Caco-2 (cell line): ENCODE results near the gene TYMP. TPM values are rescaled to one million over a fixed set of nuclear protein-coding genes. Genes with fewer than 3 reads are reported as not detected.

Experiments used
- BruUV-seq: library from RNA; stranded (reverse); fragments of 400-500 nt; replicated peaks from 2 replicates; lab custom pipeline; 2021; lab: Mats Ljungman, UMichigan
- CTCF ChIA-PET: fragments of 300-600 bp; sonication (Branson Sonifier 250); formaldehyde crosslinking; loops from one replicate; lab custom pipeline; 2022; ENCODE audit warnings: antibody characterized with exemption; lab: Charles Lee
- POLR2A ChIA-PET: fragments of 300-600 bp; sonication (Branson Sonifier 250); formaldehyde crosslinking; loops from one replicate; lab custom pipeline; 2022; ENCODE audit warnings: antibody characterized with exemption; lab: Charles Lee
- DNase-seq, 2 experiments: peaks; one replicate each; pipeline versions ENCODE4 v3.0.0 to v3.0.0-alpha.2; 2020 to 2022
- H3K27me3 ChIP-seq: replicated peaks from 2 replicates; pipeline ENCODE4 v1.6.0; 2011; ENCODE audit warnings: low read length; ENCODE audit not compliant: control insufficient read depth, insufficient read depth
- H3K36me3 ChIP-seq: 2 replicates; pipeline ENCODE4 v1.5.1; 2011; ENCODE audit warnings: low read length; ENCODE audit not compliant: control insufficient read depth, insufficient read depth
- H3K4me1 ChIP-seq: fragments of 250-450 bp; sonication (Bioruptor Pico); 2 replicates; pipeline ENCODE4 v1.5.1; 2020; ENCODE audit warnings: mild to moderate bottlenecking
- H3K4me3 ChIP-seq: 2 replicates; pipeline ENCODE4 v1.5.1; 2011; ENCODE audit warnings: low read depth, mild to moderate bottlenecking, control low read depth, low read length
- H3K9me3 ChIP-seq: fragments of 250-450 bp; sonication (Bioruptor Pico); 2 replicates; pipeline ENCODE4 v1.5.1; 2020; ENCODE audit warnings: mild to moderate bottlenecking, moderate library complexity
- H3K27ac Mint-ChIP-seq: one replicate; pipeline ENCODE4 v1.8.0; 2022; ENCODE audit warnings: mixed read lengths; ENCODE audit not compliant: unreplicated experiment
- H3K27me3 Mint-ChIP-seq: one replicate; pipeline ENCODE4 v1.8.0; 2022; ENCODE audit warnings: mixed read lengths; ENCODE audit not compliant: insufficient read depth, unreplicated experiment
- H3K36me3 Mint-ChIP-seq: one replicate; pipeline ENCODE4 v1.8.0; 2022; ENCODE audit warnings: mild to moderate bottlenecking, mixed read lengths; ENCODE audit not compliant: insufficient read depth, unreplicated experiment
- H3K4me1 Mint-ChIP-seq: one replicate; pipeline ENCODE4 v1.8.0; 2022; ENCODE audit warnings: low read depth, mixed read lengths; ENCODE audit not compliant: unreplicated experiment
- H3K4me3 Mint-ChIP-seq: one replicate; pipeline ENCODE4 v1.8.0; 2022; ENCODE audit warnings: mild to moderate bottlenecking, moderate library complexity, mixed read lengths; ENCODE audit not compliant: unreplicated experiment
- H3K9me3 Mint-ChIP-seq: one replicate; pipeline ENCODE4 v1.8.0; 2022; ENCODE audit warnings: mixed read lengths; ENCODE audit not compliant: unreplicated experiment
- intact Hi-C: fragments of 100-400 bp; cut with micrococcal nuclease; formaldehyde crosslinking; loops from one replicate; pipeline ENCODE4 v1.10.0; 2022; ENCODE audit not compliant: unreplicated experiment
- total RNA-seq: library from RNA; stranded (reverse); gene quantifications from 2 replicates; pipeline ENCODE4 v1.2.3, GENCODE V29; 2022
- TF ChIP-seq, protein P1 (sequence below), 2 experiments: fragments of 200-600 bp in 1 of 2; IDR thresholded peaks; 1 replicate in 1 of 2; 2 replicates in 1 of 2; pipeline versions ENCODE4 v1.5.1 to v1.8.0; 2011 to 2022; ENCODE audit warnings: antibody characterized with exemption in 1 of 2, control low read depth in 1 of 2, inconsistent platforms in 1 of 2, low read depth in 1 of 2, low read length in 1 of 2, mild to moderate bottlenecking in 1 of 2, moderate library complexity in 1 of 2; ENCODE audit not compliant: insufficient read depth in 1 of 2, severe bottlenecking in 1 of 2, unreplicated experiment in 1 of 2

Gene TYMP
- total RNA-seq, 1 experiment from 2014 or later, result 3.9 TPM

DNA sequence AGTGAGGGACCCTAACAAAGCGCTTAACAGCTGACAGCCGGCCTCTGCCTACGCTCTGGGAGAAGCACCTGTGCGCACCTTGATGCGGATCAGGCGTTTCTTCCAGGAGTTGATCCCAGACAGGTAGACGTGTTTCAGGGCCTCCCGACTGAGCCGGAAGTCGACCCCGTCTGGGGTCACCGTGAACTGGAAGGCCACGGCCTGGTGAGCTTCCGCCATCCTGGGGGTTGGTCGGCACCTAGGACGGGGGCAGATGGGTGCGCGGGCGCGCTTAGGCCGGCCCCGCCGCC lies 47.8 kb upstream of the TYMP start:
- intact Hi-C loops, result no loop called here
- H3K4me1 ChIP-seq, result peaks cover 6% of the 10 kb centered on the region; the same call in 1 of the 2 replicates
- DNase-seq, result no peak
- H3K27me3 ChIP-seq, result no peaks in the 10 kb centered on the region
- Mint-ChIP-seq H3K27ac (no peak overlapping the region), H3K27me3 (no peaks in the 10 kb centered on the region), H3K4me1 (no peaks in the 10 kb centered on the region), H3K36me3 (peaks cover under 1% of the 10 kb centered on the region), H3K9me3 (no peaks in the 10 kb centered on the region), H3K4me3 (no peak overlapping the region)
- H3K9me3 ChIP-seq, result no peaks in the 10 kb centered on the region
- ChIA-PET POLR2A (no interaction called here), CTCF (no interaction called here)
- H3K4me3 ChIP-seq, result no peak overlapping the region
- H3K36me3 ChIP-seq, result peaks cover 1% of the 10 kb centered on the region; the same call in 1 of the 2 replicates
- BruUV-seq, result no TSS peak
- TF ChIP-seq, protein P1, sequence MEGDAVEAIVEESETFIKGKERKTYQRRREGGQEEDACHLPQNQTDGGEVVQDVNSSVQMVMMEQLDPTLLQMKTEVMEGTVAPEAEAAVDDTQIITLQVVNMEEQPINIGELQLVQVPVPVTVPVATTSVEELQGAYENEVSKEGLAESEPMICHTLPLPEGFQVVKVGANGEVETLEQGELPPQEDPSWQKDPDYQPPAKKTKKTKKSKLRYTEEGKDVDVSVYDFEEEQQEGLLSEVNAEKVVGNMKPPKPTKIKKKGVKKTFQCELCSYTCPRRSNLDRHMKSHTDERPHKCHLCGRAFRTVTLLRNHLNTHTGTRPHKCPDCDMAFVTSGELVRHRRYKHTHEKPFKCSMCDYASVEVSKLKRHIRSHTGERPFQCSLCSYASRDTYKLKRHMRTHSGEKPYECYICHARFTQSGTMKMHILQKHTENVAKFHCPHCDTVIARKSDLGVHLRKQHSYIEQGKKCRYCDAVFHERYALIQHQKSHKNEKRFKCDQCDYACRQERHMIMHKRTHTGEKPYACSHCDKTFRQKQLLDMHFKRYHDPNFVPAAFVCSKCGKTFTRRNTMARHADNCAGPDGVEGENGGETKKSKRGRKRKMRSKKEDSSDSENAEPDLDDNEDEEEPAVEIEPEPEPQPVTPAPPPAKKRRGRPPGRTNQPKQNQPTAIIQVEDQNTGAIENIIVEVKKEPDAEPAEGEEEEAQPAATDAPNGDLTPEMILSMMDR (IDR thresholded peaks at IDR 0.05; ENCODE audit: insufficient read depth in 1 of 2, low read depth in 1 of 2, low read length in 1 of 2, severe bottlenecking in 1 of 2, unreplicated experiment in 1 of 2), result no peak

DNA sequence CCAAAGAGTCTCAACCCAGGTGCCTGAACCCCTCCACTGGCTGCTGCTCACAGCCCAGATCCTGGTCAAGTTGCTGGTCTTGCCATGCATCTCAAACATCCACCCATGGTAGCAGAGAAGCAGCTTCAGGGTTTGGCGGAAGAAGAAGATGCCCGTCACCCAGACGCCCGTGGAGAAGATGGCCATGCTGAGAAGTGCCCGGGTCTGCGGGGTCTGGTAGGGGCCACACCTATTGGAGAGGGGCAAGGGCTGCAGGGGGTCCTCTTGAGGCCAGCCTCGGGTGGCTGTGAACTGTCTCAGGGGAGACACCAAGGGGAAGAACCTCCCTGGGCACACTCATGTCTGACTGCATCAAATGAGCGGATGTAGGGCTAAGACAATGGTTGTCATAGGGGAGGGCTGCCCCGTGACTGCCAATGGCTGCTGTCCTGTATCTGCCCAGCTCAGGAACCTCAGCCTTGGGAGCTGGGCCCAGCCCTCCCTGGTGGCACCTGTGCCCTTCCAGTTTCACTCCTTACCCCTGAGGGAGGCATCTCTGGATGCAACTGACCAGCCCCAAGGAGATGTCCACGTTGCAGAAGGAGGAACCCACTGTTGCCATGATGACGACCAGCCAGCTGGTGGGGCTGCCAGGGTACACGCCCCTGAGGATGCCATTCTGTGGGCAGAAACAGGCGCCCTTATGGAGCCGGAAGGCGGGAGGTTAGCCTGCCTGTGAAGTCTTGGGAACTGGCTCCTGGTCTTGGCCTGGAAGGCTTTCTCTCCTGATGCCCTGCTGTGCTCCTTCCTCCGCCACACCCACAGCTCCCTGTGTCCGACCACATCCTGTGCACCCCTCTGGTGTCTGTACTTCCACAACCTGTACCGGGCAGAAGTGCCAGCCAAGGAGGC lies 47.2 kb upstream of the TYMP start:
- intact Hi-C loops, result loop anchor here (1.0 kb wide), 2 partner anchors 43 to 114 kb away; no protein-coding TSS in a partner anchor
- Histone ChIP-seq H3K27me3 (no peaks in the 10 kb centered on the region), H3K4me1 (peaks cover 6% of the 10 kb centered on the region; the same call in 1 of the 2 replicates), H3K4me3 (no peak overlapping the region), H3K9me3 (no peaks in the 10 kb centered on the region), H3K36me3 (peaks cover 1% of the 10 kb centered on the region; the same call in 1 of the 2 replicates)
- TF ChIP-seq, protein P1 (IDR thresholded peaks at IDR 0.05; ENCODE audit: insufficient read depth in 1 of 2, low read depth in 1 of 2, low read length in 1 of 2, severe bottlenecking in 1 of 2, unreplicated experiment in 1 of 2), result no peak
- no TSS peak for BruUV-seq
- no peak for DNase-seq
- H3K27me3 Mint-ChIP-seq, result no peaks in the 10 kb centered on the region
- H3K9me3 Mint-ChIP-seq, result no peaks in the 10 kb centered on the region
- no peaks in the 10 kb centered on the region for H3K36me3 Mint-ChIP-seq
- no peaks in the 10 kb centered on the region for H3K4me1 Mint-ChIP-seq
- H3K27ac Mint-ChIP-seq, result no peak overlapping the region
- H3K4me3 Mint-ChIP-seq, result no peak overlapping the region
- CTCF ChIA-PET, result interaction anchor here (2.5 kb wide), 1 partner anchor 44 kb away, joined by 14 read pairs; no protein-coding TSS in a partner anchor
- POLR2A ChIA-PET, result no interaction called here

DNA sequence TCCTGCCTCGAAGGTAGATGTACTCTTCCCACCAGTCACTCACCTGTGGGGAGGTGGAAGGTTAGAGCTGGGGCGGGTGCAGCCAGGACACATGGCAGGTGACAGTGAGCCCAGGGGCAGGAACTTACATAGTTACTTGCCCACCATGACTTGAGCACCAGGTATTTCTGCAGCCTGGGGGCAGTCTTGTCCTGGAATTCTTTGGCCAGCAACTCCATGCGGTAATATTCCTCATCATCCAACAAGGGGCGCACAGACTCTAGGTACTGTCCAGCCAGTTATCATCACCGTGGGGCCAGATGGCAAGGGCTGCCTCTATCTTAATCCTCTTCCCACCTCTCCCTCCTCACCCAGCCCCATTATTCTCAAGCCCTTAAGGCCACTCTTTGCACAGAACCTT lies 46.3 kb upstream of the TYMP start:
- H3K27me3 ChIP-seq, result no peaks in the 10 kb centered on the region
- H3K27ac Mint-ChIP-seq, result no peak overlapping the region
- ChIA-PET CTCF (interaction anchor here (2.5 kb wide), 1 partner anchor 45 kb away, joined by 14 read pairs; no protein-coding TSS in a partner anchor), POLR2A (no interaction called here)
- H3K4me1 Mint-ChIP-seq, result no peaks in the 10 kb centered on the region
- H3K4me3 Mint-ChIP-seq, result no peak overlapping the region
- no TSS peak for BruUV-seq
- no peaks in the 10 kb centered on the region for H3K4me1 ChIP-seq
- intact Hi-C loops, result loop anchor here (1.0 kb wide), 2 partner anchors 44 to 115 kb away; no protein-coding TSS in a partner anchor
- H3K4me3 ChIP-seq, result no peak overlapping the region
- H3K9me3 ChIP-seq, result no peaks in the 10 kb centered on the region
- no peaks in the 10 kb centered on the region for H3K36me3 Mint-ChIP-seq
- peaks cover 1% of the 10 kb centered on the region; the same call in 1 of the 2 replicates for H3K36me3 ChIP-seq
- H3K9me3 Mint-ChIP-seq, result no peaks in the 10 kb centered on the region
- H3K27me3 Mint-ChIP-seq, result no peaks in the 10 kb centered on the region
- TF ChIP-seq, protein P1 (IDR thresholded peaks at IDR 0.05; ENCODE audit: insufficient read depth in 1 of 2, low read depth in 1 of 2, low read length in 1 of 2, severe bottlenecking in 1 of 2, unreplicated experiment in 1 of 2), result peak; percentile 41 to 59
- DNase-seq, result peak; percentile 67 to 73
